Measurements from ENCODE around the gene CINP.
A peak's percentile ranks its signal among the peaks of the same experiment; 100 is the strongest.

Gene CINP

DNA sequence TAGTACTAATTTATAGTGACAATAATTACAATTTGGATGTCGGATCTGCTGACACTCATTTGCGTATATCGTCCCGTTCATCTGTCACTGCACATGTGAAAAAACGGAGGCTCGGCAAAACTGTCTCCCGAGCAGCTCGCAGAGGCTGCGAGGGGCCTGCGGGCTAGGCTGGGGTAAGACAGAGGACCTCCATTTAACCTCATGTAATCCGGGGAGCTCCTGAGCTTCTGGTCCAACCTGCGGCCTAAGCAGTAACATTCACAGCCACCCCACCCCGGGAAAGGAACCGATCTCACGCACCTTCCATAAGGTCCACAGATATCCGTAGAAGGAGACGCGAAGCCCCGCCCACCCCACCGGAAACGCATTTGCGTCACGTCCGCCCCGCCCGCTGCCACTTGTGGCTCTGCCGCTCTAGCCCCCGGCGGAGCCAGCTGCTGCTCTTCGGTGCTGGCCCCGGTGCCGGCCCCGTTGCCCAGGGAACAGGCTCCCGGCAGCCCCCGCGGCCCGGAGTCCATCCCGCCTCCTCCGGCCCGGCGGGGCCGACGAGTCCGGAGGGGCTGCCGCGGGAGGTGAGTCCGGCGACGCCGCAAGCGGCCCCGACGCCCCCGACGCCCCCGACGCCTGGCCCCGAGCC, at the start of gene CINP, which contains the start of gene TECPR2:
TSS of gene CINP (minus strand) at position 346 of the 637 bp plus-strand sequence. CDS start at position 307, 39 bp downstream.
TSS of gene TECPR2 (plus strand) at position 397 of the 637 bp plus-strand sequence. CDS start 13,781 bp downstream, outside the sequence.
- DNase-seq = peak; percentile 29

DNA sequence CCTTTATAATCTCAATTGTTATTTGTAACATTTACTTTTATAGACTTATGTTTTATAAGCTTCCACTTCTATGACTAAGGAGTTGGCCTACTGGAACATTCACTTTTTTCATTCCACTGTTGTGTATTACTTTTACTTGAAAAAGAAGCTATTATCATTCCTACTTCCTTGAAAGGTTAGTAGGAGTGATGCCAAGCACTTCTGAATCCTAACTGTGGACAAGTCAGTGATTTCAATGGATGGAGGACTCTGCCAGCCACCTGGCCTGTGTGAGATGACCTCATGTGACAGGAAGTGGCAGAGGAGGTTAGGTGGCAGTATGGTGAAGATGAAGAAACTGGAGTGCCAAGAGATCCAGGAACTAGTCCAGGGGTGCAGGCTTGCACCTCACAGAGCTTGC, 46.0 kb upstream of the CINP start:
- DNase-seq = no peak

DNA sequence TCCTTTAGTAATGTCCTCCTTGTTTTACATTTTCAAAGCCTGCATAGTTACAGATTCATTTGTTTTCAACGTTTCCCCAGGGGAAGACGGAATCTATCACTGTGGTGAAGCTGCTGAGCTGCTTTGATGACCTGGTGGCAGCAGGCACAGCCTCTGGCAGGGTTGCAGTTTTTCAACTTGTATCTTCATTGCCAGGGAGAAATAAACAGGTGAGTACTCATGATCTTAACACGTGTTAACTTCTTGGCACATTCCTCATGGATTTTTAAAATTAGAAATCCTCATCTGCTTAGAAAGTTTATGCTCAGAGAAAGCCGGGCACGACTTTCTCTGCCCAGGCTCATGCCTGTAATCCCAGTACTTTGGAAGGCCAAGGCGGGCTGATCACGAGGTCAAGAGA, 44.6 kb upstream of the CINP start:
- no peak for DNase-seq

DNA sequence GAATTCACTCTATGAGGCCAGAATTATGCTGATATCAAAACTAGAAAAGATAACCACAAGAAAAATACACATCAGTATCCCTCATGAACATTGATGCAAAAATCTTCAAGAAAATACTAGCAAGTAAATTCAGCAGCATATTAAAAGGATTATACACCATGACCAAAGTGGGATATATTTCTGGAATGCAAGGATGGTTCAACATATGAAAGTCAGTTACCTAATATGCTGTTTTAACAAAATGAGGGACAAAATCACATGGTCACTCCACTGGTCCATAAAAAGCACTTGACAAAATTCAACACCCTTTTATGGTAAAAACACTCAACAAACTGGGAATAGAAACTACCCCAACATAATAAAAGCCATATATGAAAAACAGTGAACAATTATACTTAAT, 40.3 kb upstream of the CINP start:
- no peak for DNase-seq

DNA sequence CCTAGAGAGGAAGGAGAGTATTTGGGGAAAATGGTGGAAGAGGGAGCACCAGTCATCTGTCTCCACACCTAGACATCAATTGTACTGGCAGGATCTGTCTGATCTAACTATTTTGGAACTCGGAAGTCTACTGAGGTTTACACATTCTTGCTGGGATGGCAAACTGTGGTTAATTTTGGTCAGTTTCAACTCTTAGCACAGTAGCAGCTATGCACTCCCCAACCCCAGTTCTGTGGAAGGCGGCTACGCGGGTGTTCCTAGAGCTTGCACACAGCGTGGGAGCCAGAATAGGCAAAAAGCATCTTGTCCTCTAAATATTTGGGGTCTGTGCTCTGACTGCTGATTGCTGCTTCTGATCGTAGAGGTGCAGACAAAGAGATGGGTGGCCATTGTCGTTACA, 33.8 kb upstream of the CINP start:
- no peak for DNase-seq

DNA sequence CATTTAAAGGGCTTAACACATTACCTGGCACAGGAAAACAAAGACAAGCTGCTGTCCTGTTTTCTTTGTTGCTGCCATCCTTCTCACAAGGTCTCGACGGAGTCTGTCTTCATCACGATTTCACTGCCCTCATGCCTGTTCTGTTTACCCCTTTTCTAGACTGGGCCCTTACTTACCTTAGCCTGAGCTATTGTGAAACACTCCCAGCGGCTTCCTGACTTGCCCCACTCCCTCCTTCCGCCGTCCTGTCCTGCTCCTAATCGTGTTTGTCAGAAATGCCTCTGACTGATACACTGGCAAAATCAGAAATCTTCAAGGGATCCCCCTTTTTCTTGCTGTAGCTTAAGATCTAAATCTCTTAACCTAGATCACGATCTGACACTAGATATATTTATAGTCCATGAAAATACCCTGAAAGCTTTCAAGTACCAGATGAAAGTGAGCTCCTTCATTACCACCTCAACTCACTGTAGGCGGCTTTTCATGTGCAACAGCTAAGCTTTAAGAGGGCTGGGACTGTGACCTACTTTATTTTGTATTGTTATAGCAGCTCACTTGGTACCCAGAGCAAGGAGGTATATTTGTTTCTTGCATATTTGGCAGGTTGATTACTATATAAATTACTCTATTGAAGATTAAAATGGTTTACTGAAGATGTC, 32.2 kb upstream of the CINP start:
- no peak for DNase-seq

DNA sequence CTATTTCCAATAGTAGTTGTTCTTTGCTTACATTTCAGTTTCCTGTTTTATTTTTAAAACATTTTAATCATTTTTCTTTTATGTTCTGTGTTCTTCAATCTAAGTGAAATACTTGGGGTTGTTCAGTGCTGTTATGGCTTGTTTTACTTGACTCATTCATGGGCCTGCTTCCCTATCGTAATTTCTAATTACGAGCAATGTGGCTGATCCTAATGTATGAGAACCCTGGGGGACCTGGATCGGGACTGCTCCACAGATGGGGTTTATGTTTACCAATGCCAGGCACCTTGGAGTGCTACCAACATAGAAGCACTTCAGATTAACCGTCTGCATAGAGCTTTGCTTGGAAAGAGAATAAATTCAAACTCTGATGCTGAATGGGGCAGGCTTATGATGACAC, 29.8 kb upstream of the CINP start:
- no peak for DNase-seq

DNA sequence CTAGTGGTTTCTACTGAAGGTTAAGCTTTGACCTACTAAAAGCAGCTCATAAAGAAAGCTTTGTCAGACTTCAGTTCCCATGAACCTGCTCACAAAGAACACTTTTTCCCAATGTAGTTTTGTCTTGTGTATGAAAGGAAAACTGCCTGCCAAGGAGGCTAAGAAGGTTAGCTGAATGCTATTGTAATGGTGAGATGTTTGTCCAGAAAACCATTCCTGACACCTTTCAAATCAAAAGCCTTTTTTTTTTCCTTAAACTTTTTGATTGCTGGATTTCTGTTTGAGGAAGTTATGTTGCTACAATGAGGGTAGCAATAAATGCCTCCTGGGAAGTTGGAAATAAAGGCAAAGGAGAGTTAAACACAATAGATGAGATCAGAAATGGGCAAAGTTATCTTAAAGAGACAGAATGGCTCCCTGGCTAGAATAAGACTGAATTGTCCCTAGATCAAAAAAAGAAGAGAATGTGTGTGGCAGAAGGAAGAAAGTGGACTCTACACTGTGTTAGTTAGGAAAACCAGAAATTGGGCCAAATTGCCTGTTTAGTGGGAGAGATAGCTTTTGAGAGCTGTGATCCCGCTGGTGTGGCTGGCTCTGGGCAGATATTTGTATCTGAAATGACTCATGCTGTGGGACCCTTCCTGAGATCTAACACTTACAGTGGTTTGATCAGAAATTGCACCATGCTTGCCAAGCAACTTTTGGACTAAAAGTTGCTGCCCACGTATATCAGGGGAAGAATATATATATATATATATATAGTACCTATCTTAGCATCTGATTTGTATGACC, 27.6 kb upstream of the CINP start:
- DNase-seq = no peak

DNA sequence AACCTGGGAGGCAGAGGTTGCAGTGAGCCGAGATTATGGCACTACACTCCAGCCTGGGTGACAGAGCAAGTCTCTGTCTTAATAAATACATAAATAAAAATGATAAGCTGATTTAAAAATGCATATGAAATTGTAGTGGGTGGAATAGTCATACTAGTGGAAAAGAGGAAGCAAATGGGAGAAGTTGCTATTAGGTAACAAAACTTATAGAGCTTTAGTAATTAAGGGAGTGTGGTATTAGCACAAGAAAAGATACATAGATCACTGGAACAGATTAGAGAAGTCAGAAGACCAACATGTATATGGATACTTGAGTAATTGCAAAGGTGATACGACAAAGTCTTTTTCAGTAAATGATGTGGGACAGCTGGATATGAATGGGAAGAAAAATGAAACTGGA, 26.6 kb upstream of the CINP start:
- peak; percentile 54 for DNase-seq

DNA sequence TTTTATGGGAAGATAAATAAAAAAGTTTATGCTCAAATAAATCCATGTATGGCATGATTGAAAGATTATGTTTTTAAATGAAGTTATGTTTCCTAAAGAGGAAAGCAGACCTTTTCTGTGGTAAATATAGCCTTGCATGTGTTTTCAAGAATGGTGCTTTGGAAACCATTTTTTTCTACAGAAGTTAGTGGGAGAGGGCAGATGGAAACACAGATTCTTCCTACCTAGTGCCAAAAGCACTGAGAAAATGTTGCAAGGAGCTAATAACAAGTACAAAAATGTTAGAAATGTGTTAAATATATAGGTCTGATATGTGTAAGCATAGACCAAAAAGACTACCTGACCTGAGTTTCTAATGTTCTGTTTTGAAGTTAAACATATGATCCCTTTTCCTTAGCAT, 24.4 kb upstream of the CINP start:
- DNase-seq = no peak

DNA sequence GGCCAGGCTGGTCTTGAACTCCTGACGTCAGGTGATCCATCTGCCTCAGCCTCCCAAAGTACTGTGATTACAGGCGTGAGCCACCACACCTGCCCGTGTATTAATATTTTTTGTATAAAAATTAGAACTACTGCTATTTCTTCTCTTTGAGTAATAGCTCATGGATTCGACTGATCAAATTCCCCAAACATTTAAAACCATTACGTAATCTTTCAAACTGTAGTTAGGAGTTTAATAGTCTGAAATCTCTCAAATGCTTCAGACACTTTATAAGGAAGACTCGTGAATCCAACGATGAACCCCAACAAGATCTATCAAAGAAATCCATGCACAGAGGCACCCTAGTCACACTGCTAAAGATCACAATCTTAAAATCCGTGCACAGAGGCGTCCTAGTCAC, 16.1 kb upstream of the CINP start:
- DNase-seq = no peak

DNA sequence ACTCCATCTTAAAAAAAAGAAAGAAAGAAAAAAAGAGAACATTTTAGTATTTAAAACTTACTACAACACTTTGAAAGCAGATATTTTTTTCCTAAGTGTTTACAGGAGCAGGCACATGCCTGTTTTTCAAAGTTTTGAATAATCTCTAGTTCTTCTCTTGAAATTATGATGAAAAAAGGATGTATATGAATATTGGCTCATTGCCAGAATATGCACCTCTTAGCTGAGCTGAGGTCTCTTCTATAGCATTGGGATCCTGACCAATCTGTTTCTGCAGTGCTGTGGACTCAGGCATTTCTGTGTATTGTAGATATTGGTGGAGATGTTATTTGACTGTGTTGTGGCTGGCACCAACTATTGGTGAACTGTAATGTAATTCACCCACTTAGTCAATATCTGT, 15.0 kb upstream of the CINP start:
- DNase-seq = no peak

DNA sequence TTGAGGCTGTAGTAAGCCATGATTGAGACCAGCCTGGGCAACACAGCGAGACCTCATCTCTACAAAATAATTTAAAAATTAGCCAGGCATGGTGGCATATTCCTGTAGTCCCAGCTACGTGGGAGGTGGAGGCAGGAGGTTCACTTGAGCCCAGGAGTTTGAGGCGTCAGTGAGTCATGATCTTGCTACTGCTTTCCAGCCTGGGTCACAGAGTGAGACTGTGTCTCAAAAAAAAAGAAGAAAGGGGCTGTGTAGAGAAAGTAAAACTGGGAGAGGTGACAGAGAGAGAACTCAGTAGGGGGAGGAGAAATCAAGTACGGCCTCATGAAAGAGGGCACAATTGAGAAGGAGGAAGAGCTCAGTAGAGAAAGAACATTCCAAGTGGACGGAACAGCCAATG, 12.4 kb upstream of the CINP start:
- no peak for DNase-seq

DNA sequence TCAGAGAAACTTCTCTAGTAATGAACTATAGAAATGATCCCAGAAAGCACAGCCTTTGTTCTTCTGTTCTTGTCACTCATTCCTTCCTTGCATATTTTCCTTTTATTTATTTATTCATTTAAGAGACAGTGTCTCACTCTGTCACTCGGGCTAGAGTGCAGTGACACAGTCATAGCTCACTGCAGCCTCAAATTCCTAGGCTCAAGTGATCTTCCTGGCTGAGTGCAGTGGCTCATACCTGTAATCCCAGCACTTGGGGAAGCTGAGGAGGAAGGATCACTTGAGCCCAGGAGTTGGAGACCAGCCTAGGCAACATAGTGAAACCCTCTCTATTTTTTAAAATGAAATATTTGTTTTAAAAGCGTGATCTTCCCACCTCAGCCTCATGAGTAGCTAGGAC, 11.6 kb upstream of the CINP start:
- DNase-seq = no peak

DNA sequence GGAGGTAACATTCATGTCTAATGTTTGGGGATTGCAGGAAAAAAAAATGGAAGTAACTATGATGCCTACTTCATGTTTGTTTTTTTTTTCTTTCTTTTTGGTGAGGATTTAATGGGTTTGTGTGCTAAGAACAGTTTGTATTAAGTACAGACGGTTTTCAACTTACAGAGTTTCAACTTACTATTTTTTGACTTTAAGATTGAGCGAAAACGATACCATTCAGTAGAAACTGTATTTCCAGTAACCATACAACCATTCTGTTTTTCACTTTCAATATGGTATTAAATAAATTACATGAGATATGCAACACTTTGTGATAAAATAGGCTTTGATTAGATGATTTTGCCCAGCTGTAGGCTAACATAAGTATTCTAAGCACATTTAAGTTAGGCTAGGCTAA, 10.4 kb upstream of the CINP start:
- DNase-seq = no peak

DNA sequence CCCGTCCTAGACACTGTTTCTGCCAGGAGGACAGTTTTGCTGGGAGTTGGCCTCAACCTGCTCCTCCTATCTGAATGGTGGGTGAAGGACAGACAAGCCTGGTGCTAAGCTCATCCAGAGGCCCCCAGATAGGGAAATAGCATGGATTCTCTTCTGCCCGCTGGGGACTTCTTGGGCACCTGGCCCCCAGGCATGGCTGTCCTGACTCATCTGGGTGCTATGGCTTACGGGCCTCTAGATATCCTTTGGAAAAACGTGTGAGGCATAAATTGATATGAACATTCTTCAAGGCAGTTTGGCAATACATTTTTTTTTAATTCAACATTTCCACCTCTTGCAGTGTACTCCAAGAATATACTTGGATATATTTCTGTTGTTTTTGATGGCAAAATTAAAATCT, 8.7 kb upstream of the CINP start:
- no peak for DNase-seq

DNA sequence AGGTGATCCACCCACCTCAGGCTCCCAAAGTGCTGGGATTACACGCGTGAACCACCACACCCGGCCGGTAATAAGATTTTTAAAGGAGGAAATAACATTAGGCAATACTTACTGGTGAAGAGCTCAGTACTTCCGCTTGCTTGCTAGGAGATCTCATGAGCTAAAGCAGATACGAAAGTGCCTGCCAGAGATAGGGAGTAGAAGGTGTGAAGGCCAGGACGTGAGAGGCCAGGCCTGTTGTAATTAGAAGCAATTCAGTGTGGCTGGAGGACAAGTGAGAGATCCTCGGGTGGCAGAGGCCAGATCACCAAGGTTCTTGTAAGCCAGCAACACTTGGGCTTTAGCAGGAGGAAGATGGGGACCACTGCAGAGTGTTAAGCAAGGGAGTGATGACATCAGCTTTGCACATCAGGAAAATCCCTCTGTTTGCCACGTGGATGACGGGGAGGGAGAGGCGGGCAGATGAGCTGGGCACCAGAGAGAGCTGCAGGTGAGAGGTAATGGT, 7.7 kb upstream of the CINP start:
- DNase-seq = peak; percentile 74

DNA sequence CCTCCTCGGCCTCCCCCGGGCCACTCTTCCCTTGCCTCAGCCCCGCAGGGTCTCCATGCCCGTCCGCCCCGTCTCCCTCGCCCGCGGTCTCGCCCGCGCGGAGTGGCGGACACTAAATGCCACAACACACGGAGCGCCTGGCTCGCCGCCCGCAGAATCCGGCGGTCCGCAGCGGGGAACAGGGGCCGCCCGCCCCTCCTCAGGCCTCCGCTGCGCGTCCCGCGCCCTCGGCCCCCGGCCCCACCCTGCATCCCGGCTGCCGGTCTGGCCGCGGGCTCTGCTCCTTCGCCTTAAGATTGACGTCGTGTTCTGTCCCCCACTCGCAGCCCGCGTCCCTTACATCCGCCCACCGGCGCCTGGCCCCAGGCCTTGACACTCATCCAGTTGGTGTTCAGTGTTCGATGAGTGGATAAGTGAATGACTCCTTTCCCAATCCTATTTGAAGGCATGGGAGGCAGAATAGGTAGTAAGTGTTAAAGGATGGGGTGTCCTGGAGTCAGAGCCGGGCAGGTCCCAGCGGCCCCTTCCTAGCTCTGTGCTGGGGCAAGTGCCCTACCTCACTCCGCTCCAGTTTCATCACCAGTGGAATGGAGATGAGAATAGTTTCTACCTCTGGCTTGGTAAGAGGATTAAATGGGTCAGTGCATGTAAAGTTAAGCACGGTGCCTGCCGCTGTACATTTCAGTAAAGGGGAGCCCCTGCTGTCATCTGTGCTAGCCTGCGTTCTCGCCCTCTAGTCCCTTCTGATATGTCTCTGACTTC, 673 bp upstream of the CINP start:
- no peak for DNase-seq

DNA sequence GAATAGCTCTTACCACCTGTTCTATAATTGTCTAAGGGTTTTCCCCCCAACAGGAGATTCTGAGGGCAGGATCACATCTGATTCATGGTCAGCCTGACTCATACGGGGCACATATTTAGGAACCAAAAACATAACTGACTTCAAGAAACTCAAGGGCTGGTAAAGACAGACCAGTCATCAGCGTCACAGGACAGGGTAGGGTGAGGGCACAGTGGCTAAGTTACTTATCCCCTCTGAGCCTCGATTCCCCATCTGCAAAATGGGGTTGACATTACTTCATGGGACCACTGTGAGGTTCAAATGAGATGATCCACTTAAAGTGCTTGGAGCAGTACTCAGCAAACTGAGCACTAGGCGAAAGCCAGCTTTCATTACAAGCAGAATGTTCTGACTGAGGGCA, 606 bp downstream of the CINP start:
- no peak for DNase-seq

DNA sequence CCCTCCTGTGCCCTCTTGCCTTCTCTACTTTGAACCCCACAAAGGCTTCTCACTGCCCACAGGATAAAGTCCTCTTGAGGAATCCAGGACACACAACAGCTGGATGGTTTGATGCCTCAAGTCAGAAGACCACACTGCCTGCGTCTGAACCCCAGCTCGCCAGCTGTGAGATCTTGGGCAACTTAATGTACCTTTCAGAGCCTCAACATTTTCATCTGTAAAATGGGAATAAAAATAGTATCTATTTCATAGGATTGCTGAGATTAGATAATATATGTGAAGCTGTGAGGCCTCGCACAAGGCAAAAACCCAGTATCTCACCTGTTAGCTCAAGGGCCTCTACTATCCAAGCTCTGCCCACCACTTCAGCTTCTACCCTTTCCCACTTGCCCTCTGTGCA, 2.3 kb downstream of the CINP start:
- DNase-seq = no peak

DNA sequence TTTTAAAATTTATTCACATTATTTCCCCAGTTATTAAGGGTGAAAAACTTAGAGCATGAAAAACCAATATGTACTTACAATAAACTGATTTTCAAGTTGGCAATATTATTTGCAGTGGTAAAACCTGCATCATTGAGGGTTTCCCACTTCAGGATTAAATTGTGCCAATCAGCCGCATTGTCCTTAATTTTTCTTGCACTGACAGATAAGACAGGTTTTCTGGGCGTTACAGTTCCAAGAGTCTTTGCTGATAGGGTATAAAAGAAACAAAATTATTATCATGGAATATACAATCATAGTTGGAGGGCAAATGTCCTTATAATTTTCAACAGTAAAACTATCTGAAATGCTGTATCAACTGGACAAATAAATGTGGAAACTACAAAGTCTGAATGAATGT, 3.3 kb downstream of the CINP start:
- DNase-seq = no peak

DNA sequence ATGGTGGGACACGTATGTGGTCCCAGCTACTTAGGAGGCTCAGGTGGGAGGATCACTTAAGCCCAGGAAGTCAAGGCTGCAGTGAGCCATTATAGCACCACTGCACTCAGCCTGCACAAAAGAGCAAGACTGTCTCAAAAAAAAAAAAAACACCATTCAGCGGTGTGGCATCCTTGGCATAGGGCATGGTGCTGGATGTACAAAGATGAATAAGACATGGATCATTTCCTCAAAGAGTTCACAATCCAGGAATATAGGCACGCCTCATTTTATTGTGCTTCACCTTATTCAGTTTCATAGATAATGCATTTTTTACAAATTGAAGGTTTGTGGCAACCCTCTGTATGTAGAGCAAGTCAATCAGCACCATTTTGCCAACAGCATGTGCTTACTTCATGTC, 6.4 kb downstream of the CINP start:
- DNase-seq = no peak

DNA sequence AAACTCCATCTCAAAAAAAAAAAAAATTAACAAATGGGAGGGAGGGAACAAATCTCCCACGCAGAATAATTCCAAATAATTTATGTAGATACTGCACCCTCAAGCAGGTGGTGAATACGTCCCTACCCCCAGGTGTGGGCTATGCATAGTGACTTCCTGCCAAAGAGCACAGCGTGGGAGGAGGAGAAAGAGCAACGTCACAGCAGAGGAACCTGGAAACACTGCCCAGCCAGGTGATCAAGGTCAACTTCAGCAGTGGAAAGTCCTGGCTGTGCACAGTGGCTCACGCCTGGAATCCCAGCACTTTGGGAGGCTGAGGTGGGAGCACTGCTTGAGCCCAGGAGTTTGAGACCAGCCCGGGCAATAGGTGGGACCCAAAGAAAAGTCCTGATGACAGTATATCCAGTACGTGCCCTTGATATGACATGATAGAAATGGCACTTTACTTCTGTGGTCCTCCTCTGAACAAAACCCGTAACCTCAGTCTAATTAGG, 9.5 kb downstream of the CINP start:
- DNase-seq = no peak

Data from SIG-M5 (cell line).